Measurements from ENCODE around the gene TMBIM4.
"Not testable (repeated sequence)": the region's sequence is repeated elsewhere in the genome, so short reads cannot be mapped to it uniquely, and the experiment has no call there.

Gene TMBIM4

GRCh38 chr12:66182956-66183355, 13.2 kb upstream of the TMBIM4 start:
- DNase-seq, result no peak

GRCh38 chr12:66176105-66176900, 6.5 kb upstream of the TMBIM4 start:
- DNase-seq, result no peak

- not testable (repeated sequence) for DNase-seq
These were observed 4.9 kb upstream of the TMBIM4 start for GRCh38 chr12:66174391-66175325.

GRCh38 chr12:66170606-66171005, 810 bp upstream of the TMBIM4 start:
- DNase-seq, result no peak

GRCh38 chr12:66168410-66168809, 1.4 kb downstream of the TMBIM4 start:
- no peak for DNase-seq

- DNase-seq, result no peak
These were observed 3.2 kb downstream of the TMBIM4 start for GRCh38 chr12:66166561-66166960.

- no peak for DNase-seq
These were observed 4.7 kb downstream of the TMBIM4 start for GRCh38 chr12:66165141-66165540.

GRCh38 chr12:66164349-66164821, 5.4 kb downstream of the TMBIM4 start:
- DNase-seq, result no peak

GRCh38 chr12:66163289-66163688, 6.5 kb downstream of the TMBIM4 start:
- no peak for DNase-seq

GRCh38 chr12:66162701-66163100, 7.1 kb downstream of the TMBIM4 start:
- DNase-seq, result no peak

GRCh38 chr12:66160704-66161103, 9.1 kb downstream of the TMBIM4 start:
- no peak for DNase-seq

GRCh38 chr12:66159123-66159522, 10.7 kb downstream of the TMBIM4 start:
- DNase-seq, result no peak

- DNase-seq, result no peak
These were observed 13.1 kb downstream of the TMBIM4 start for GRCh38 chr12:66156654-66157053.

GRCh38 chr12:66154776-66155175, 15.0 kb downstream of the TMBIM4 start:
- no peak for DNase-seq

- DNase-seq, result no peak
These were observed 17.1 kb downstream of the TMBIM4 start for GRCh38 chr12:66152732-66153131.

- DNase-seq, result no peak
These were observed 19.9 kb downstream of the TMBIM4 start for GRCh38 chr12:66149702-66150398.

- DNase-seq, result peak; percentile 14
These were observed 24.7 kb downstream of the TMBIM4 start for GRCh38 chr12:66144791-66145754.

- DNase-seq, result no peak
These were observed 25.9 kb downstream of the TMBIM4 start for GRCh38 chr12:66143868-66144267.

GRCh38 chr12:66142826-66143225, 27.0 kb downstream of the TMBIM4 start:
- DNase-seq, result no peak

- DNase-seq, result no peak
These were observed 28.5 kb downstream of the TMBIM4 start for GRCh38 chr12:66141299-66141698.

GRCh38 chr12:66140731-66141130, 29.1 kb downstream of the TMBIM4 start:
- DNase-seq, result peak; percentile 3

- no peak for DNase-seq
These were observed 30.5 kb downstream of the TMBIM4 start for GRCh38 chr12:66139328-66139727.
